ENCODE results near the gene ZNF738.

DNA sequence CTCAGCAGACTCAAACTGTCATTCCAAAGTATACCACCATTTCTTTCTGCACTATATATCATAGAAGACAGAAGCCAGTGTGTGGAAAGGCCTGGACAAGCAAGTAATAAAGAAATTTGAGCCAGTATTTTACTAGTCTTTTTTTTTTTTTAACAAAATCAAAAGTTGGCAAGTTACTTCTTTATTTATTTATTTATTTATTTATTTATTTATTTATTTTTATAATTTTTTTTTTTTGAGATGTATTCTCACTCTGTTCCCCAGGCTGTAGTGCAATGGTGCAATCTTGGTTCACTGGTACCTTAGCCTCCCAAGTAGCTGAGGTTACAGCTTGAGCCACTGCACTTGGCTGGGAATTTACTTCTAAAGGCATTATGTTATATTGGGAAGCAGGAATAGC lies 63.4 kb downstream of the ZNF738 start:
- TF ChIP-seq POLR2AphosphoS5 (IDR thresholded peaks at IDR 0.05; ENCODE audit: low read depth): no peak
- TF ChIP-seq, protein P1, sequence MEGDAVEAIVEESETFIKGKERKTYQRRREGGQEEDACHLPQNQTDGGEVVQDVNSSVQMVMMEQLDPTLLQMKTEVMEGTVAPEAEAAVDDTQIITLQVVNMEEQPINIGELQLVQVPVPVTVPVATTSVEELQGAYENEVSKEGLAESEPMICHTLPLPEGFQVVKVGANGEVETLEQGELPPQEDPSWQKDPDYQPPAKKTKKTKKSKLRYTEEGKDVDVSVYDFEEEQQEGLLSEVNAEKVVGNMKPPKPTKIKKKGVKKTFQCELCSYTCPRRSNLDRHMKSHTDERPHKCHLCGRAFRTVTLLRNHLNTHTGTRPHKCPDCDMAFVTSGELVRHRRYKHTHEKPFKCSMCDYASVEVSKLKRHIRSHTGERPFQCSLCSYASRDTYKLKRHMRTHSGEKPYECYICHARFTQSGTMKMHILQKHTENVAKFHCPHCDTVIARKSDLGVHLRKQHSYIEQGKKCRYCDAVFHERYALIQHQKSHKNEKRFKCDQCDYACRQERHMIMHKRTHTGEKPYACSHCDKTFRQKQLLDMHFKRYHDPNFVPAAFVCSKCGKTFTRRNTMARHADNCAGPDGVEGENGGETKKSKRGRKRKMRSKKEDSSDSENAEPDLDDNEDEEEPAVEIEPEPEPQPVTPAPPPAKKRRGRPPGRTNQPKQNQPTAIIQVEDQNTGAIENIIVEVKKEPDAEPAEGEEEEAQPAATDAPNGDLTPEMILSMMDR (IDR thresholded peaks at IDR 0.05; ENCODE audit: insufficient read depth, low read length): no peak

All from HL-60 (cell line).